ENCODE data around the gene ACP3.

The ACP3 gene

GRCh38 chr3:132407025-132407424, 89.8 kb downstream of the ACP3 start:
- DNase-seq (ENCODE audit: low spot score) = no peak

Measured in COLO829 (cell line).